Fibroblast of lung (primary cell): ENCODE data around the gene MTHFD2L.

Experiments used
- CTCF ChIP-seq, 2 donors: IDR thresholded peaks in 1 of 2; conservative IDR thresholded peaks in 1 of 2; 1 replicate in 1 of 2; 2 replicates in 1 of 2; pipeline ENCODE4 v1.5.1; 2011 to 2012; ENCODE audit warnings: low read length in 2 of 2, control low read depth in 1 of 2, inconsistent platforms in 1 of 2, low read depth in 1 of 2, mild to moderate bottlenecking in 1 of 2
- EZH2 ChIP-seq: IDR thresholded peaks from 2 replicates; pipeline ENCODE4 v1.5.1; 2012; ENCODE audit warnings: low read length, control low read depth, mild to moderate bottlenecking; ENCODE audit errors: missing control alignments

GRCh38 chr4:74327762-74328161 is 169.8 kb downstream of the MTHFD2L start:
- TF ChIP-seq CTCF (conservative IDR thresholded peaks at IDR 0.05 in 1 of 2, IDR thresholded peaks at IDR 0.05 in 1 of 2; ENCODE audit: low read depth in 1 of 2, low read length in 2 of 2), result no peak
- no peak for TF ChIP-seq EZH2
